ENCODE results near the gene OVOL3.

DNA sequence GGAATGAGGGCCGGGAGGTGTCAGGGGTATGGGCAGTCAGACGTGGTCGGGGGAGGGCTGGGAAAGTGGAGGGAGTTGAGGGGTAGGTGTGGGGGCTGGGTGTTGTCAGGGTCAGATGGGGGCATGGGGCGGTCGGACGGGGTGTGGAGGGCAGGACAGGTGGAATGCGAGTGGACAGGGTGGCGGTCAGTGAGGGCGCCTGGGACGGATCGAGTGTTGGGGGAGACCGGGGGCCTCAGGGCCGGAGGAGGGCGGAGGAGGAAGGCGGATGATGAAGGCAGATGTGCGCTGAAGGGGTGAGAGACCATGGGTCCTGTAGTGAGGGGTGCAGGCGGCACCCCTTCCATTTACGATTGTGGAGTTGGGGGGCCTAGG, 10.0 kb downstream of the OVOL3 start:
- TF ChIP-seq, protein P1, sequence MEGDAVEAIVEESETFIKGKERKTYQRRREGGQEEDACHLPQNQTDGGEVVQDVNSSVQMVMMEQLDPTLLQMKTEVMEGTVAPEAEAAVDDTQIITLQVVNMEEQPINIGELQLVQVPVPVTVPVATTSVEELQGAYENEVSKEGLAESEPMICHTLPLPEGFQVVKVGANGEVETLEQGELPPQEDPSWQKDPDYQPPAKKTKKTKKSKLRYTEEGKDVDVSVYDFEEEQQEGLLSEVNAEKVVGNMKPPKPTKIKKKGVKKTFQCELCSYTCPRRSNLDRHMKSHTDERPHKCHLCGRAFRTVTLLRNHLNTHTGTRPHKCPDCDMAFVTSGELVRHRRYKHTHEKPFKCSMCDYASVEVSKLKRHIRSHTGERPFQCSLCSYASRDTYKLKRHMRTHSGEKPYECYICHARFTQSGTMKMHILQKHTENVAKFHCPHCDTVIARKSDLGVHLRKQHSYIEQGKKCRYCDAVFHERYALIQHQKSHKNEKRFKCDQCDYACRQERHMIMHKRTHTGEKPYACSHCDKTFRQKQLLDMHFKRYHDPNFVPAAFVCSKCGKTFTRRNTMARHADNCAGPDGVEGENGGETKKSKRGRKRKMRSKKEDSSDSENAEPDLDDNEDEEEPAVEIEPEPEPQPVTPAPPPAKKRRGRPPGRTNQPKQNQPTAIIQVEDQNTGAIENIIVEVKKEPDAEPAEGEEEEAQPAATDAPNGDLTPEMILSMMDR (IDR thresholded peaks at IDR 0.05) = no peak
- TF ChIP-seq POLR2A (IDR thresholded peaks at IDR 0.05) = no peak
